ENCODE data around the gene TGM5. TPM values are rescaled to one million over a fixed set of nuclear protein-coding genes. Genes with fewer than 3 reads are reported as not detected.
"Not testable (repeated sequence)": the region's sequence is repeated elsewhere in the genome, so short reads cannot be mapped to it uniquely, and the experiment has no call there.

The TGM5 gene
- total RNA-seq, 1 donor from 2014 or later: not detected

DNA sequence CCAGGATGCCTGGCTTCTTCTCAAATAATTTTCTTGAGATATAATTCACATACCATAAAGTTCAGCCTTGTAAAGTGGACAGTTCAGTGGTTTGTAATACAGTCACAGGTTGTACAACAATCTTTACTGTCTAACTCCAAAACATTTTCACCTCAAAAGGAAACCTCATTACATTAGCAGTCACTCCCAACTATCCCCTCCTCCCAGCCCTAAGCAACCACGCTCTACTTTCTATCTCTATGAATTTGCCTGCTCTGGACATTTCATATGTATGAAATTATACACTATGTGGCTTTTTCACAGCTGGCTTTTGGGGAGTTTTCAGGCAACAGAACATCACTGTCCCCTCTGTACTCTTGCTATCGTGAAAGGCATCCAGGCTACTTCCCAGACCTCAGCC lies 17.5 kb downstream of the TGM5 start:
- DNase-seq (ENCODE audit: low read depth in 2 of 2): no peak

DNA sequence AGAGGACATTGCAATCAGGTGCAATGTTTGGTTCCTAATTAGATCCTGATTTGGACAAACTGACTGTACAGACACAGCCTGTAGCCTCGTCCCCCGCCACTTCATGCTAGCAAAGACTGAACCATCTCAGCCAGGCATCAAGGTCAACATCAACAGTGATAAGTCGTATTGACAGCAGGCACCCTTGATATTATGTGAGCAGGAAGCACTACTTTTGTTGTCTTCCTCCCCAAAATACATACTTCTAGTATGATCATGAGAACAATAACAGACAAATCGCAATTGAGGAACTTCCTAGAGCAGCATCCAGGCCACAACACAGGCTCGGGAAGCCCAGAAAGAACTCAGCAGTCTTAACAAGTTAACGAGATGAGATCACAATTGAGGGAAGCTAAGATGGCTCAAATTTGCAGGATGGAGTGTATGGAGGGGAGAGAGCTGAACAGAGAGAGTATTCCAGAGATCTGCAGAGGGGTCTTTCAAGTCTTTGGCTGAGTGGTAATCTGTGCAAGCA lies 20.4 kb downstream of the TGM5 start:
- no peak for DNase-seq (ENCODE audit: low read depth in 2 of 2)

DNA sequence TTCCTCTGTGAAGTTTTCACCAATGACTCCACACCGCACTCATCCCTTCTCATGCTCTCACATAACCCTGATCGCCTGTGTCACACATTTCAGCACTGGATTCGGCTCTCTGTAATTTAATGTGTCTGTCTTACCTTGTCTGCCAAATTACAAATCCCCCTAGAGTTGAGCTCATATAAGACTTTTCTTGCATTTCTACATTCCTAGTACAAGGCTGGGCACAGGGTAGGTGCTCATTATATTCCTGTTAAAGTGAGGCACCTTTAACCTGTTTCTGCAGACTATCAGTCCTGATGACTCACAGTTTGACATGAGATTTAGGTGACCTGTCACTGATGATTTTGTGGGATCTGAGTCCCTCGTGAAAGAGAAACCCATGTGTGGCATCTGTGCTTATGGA lies 22.6 kb downstream of the TGM5 start:
- no peak for DNase-seq (ENCODE audit: low read depth in 2 of 2)

DNA sequence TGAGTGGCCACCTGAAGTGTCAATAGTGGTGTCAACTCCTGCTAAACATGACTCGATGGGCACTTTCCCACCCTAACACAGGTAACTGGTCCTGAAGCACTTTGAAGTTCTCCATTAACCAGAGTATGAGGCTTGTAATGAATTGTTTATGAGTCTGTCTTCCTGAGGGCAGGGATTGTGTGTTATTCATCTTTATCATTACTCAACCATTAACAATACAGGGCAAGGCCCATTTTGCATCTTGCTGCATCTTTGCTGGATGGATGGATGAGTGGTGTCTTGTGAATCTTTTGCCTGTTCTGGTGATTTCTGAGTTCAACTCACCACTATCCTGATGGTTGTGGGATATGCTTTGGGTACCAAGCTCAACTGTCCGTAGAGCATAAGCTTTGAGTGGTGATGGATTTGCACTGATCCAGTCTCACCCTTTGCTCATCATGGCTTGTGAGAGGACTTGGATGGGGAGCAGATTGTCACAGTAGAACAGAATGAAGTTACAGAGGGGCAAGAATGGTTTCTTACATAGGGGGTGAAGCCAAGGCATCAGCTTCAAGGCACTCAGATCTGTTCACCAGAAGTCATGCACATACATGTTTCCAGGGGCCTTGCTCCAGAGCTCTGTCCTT lies 23.6 kb downstream of the TGM5 start:
- DNase-seq (ENCODE audit: low read depth in 2 of 2): no peak

DNA sequence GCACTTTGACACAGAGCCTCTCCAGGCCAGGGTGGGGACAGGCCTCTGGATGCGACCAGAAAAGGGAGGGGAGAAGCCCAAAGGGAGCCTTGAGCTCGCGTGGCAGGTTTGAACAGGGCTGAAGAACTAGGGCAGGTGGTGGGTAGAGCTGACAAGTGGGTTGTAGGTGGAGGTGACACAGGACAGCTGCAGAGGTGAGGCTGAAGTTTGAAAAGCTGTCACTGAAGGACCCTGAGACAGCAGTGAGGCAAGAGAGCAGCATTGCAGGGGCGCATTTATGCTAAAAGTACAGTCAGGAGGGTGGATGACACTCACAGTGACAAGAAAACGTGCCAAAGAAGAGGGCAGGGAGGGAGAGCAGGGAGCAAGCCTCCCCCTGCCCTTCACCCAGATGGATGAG lies 24.1 kb downstream of the TGM5 start:
- DNase-seq (ENCODE audit: low read depth in 2 of 2): no peak

DNA sequence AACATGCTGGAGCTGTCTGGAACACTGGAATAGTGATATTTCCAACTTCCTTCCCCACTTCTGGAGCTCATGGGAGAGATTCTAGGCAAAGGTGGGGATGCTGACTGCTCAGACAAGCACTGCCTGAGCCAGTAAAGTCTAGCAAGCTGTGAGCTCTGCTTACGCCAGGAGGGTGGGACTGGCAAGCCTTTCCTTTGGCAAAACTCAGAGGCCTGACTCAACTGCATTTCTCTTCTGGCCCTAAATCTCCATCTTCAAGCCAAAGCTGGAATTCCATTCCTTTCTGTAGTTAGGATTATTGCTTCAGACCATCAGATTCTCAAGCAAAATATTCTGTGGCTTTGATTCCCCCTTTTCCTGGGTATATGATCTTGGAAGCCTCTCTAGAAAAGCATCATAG lies 25.6 kb downstream of the TGM5 start:
- no peak for DNase-seq (ENCODE audit: low read depth in 2 of 2)

DNA sequence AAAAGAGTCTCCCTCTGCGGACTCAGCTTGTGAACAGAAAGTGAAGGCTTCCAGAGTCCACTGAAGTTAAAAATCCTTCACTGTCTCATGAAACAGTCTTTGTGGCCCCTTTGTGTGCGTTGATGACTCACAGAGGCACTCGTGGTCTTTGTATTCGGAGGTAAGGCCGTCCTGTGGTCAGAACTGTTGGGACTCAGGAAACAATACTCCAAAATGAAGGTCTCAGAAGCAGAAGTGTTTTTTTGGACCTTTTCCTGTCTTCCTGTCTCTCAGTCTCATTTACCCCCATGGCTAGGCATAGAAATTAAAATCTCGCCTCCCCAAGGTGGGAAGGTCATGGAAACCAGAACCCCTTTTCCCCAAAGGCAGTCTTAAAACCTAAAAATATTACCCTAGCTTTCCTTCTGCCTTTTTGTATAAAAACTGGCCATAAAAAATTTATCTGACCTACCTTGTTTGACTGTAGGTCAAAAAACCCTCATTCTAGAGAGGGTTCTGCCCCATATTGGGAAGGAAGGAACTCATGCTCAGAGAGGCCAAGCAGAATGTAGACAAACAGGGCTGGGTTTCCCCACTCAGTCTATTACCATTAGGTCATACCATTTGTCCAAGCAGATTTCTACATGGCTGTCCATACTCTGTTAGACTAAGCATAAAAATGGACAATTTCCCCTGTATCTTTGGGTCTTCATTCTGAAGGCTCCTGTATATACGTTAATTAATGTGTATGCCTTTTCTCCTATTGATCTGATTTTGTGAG lies 26.8 kb downstream of the TGM5 start:
- DNase-seq (ENCODE audit: low read depth in 2 of 2): peak in 1 of 2 donors; percentile 20

DNA sequence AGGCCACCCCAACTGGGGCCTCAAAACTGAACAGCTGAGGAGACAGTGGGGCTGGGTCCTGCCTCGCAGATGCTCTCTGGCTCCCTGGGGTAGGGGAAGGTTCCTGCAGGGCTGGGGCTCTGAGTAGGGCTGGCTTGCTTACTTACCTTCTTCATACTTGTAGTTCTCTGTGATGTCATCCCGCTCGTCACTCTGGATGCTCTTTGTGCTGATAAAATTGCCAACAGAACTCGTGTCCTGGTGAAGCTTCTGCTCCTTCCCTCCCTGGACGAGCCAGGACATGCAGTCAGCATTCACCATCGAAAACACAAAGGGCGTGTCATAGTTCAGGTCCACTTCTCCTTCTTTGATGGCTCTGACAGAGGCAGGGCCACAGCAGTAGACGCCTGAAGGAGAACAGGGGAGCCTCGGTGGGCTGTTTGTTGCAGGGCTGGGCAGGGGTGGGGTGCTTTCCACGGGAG lies 28.0 kb downstream of the TGM5 start:
- DNase-seq (ENCODE audit: low read depth in 2 of 2): no peak

DNA sequence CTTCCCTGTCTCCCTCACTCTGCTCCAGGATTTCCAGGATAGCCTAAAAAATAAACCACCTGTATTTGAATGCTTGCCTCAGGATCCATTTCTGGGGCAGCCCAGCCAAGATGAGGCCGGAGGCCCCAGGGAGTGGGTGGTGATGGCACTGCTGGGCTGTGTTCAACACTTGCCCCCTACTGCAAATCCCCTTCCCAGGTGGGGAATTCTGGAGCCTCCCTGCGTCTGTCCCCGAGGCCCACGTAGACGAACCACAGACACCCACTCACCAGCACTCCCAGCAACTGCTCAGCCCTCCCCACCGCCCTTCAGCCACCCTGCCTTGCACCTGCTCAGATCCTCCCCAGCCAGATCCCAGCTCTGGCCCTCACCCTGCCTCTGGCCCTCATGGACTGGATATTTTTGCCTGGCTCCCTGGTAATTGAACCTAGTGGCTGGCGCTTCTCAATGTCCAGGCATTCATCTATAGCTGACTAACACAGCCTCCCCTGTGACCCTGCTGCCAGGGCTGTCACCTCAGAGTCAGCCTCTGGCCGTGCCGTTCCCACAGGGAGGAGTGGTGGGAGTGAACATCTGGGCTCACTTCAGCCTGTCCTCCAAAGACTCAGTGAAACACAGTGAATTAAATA lies 28.8 kb downstream of the TGM5 start:
- no peak for DNase-seq (ENCODE audit: low read depth in 2 of 2)

DNA sequence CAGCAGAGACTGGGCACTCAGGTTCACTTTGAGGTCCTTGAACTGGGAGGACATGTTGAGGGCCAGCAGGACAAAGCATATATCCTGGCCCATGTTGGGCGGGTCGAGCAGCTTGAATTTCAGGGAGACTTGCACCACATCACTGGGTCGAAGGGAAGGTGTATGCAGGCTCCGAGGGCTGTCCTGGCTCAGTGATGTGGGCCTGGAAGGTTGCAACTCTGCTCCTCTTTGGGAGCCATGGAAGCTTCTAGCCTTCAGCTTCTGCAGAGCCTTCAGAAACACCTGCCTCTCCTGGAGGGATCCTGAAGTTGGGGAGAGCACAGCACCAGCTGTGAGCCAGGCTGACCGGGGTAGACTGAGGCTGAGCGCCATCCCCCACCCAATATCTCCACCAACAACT lies 31.2 kb downstream of the TGM5 start:
- DNase-seq (ENCODE audit: low read depth in 2 of 2): no peak

DNA sequence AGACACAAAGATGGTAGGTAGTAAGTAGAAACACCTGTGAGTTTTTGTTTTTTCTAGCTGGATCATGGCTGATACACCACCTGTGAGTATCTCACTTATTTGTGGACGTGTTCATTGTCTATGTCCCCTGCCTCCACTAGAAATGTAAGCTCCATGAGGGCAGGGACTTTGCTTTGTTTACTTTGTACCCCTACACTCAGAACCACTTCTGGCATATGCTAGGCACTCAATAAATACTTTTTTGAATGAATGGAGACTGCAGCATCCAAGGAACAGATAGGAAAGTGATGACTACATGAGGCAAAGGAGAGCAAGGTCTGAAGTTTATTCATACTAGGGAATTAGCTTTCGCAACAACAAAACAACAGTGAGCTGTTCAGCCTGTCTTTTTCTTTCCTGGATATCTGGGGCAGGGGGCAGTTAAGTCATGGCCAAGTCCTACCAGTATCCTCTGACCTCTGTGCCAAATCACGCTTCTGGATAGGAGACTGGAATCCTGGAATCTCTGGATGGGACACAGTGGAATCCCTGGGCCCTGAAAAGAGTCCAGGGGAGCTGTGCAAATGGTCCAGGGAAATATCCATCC lies 34.3 kb downstream of the TGM5 start:
- DNase-seq (ENCODE audit: low read depth in 2 of 2): no peak

DNA sequence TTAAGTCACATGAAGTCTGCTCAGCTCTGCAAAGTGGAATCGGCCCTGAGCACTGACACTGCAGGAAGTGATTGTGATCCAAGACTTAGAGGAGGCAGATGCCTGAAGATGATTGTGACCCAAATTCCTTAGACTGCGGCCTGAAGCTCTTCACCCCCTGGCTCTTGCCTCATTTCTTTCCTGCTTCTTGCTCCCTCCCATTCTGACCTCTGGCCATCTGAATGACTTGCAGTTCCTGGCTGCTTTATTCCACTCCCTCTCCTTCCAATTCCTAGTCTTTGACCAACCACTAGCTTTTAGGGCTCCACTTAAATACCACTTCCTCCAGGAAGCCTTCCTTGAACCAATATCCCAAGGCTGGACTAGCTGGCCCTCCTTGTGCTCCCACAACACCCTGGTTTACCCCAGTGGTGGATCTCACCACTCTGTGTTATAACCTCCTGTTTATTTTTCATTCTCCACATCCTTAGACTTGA lies 36.0 kb downstream of the TGM5 start:
- DNase-seq (ENCODE audit: low read depth in 2 of 2): no peak

DNA sequence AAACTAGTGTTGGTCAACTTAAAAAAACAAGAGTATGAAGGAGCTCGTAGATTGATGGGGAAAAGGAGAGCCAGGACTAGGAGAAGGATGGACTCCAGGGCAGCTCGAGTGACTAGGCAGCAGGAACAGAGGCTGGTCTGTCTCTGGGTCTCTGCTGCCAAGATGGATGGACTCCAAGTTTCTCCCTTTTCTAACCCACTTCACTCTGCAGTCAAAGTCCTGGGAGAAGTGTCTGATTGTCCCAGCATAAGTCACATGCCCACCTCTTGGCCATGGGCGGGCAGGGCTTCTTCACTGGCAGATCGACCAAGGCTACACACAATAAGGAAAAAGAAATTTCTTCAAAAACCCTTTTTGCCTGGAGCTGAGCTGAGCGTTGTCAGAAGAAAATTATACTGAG lies 36.8 kb downstream of the TGM5 start:
- DNase-seq (ENCODE audit: low read depth in 2 of 2): no peak

DNA sequence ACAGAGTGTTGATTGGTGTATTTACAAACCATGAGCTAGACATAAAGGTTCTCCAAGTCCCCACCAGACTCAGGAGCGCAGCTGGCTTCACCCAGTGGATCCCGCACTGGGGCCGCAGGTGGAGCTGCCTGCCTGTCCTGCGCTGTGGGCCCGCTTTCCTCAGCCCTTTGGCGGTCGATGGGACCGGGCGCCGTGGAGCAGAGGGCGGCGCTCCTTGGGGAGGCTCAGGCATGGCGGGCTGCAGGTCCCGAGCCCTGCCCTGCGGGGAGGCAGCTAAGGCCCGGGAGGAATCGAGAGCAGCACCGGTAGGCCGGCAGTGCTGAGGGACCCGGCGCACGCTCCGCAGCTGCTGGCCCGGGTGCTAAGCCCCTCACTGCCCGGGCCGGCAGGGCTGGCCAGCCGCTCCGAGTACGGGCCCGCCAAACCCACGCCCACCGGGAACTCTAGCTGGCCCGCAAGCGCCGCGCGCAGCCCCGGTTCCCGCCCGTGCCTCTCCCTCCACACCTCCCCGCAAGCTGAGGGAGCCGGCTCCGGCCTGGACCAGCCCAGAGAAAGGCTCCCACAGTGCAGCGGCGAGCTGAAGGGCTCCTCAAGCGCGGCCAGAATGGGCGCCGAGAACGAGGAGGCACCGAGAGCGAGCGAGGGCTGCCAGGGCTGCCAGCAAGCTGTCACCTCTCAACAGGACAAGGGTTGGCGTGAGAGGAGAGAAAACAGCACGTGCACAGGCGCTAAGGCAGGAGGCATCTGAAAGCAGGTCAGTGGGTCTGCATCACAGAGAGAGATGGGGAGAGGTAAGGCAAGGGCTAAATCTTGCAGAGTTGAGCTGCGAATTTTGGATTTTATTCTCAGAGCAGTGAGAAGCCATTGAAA lies 40.1 kb downstream of the TGM5 start:
- no peak for DNase-seq (ENCODE audit: low read depth in 2 of 2)

DNA sequence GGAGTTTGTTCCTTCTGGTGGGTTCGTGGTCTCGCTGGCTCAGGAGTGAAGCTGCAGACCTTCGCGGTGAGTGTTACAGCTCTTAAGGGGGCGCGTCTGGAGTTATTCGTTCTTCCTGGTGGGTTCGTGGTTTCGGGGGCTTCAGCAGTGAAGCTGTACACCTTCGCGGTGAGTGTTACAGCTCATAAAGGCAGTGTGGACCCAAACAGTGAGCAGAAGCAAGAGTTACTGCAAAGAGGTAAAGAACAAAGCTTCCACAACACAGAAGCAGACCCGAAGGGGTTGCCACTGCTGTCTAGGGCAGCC lies 40.8 kb downstream of the TGM5 start:
- DNase-seq (ENCODE audit: low read depth in 2 of 2): not testable (repeated sequence)

DNA sequence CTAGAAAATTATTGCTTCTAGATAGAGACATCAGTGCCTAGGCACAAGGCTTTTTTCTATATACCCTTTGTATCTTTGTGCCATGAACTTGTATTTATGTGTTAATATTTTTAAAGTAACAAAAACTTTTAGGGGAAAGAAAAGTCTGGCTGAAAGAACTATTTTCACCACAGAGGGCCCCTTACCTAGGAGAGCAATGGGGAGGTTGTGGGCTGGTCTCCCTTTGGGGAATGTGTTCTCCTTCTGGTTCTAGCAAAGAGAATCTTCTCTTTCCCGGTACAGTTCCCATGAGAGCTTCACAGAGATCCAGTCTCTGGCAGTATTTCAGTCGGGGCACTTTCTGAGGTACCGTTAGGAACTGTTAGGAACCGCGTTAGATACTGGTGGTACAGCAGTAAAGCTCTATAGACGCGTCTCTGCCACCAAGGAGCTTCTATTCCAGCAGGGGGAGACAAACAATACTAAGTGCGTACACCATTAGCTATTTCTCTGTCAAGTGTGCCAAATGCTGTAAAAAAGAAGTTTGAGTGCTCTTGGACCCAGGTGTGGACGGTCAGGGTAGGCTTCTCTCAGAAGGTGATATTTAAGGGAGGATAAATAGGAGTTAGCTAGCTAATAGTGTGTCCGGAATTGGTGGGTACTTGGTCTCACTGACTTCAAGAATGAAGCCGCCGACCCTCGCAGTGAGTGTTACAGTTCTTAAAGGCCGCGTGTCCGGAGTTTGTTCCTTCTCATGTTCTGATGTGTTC lies 41.4 kb downstream of the TGM5 start:
- DNase-seq (ENCODE audit: low read depth in 2 of 2): peak; percentile 69 to 79

DNA sequence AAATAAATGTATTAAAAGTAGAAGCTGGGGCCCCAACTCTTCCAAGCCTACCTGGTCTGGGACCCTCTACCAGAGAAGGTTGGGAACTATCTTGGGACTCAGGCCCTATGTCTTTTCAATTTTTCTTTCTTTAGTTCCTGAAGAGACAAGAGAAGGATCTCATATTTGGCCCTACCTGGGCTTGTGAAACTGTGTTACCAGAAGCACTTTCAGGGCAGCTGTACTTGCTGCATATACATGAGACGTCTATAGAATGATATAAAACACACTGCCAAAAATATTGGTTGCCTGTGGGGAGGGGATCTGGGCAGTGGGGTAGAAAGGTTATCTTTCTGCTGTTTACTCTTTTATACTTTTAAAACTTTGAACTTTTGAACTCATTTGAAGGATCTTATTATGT lies 45.3 kb downstream of the TGM5 start:
- no peak for DNase-seq (ENCODE audit: low read depth in 2 of 2)

DNA sequence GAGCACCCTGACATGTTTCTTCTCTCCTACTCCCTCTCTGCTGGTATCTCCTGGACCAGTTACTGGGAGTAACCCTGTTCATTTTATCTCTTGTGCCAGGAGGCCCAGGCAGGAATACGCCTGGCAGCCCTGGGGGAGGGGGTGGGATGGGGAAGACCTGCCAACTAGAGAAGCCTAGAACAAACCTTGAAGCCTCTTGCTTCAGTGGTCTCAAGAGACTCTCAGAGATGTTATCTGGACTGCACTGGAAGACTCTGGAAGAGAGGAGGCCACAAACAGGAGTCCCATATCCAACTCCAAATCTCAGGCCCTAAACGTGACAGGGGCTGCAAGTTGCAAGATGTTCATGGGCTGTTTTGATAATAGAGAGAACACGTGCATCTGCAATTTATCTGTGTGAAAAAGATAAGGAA lies 45.7 kb downstream of the TGM5 start, which contains the start of gene EPB42:
Gene EPB42 (minus strand): TSS at position 28 of the 413 bp plus-strand sequence. CDS start 193 bp downstream, outside the sequence.
- DNase-seq (ENCODE audit: low read depth in 2 of 2): no peak

DNA sequence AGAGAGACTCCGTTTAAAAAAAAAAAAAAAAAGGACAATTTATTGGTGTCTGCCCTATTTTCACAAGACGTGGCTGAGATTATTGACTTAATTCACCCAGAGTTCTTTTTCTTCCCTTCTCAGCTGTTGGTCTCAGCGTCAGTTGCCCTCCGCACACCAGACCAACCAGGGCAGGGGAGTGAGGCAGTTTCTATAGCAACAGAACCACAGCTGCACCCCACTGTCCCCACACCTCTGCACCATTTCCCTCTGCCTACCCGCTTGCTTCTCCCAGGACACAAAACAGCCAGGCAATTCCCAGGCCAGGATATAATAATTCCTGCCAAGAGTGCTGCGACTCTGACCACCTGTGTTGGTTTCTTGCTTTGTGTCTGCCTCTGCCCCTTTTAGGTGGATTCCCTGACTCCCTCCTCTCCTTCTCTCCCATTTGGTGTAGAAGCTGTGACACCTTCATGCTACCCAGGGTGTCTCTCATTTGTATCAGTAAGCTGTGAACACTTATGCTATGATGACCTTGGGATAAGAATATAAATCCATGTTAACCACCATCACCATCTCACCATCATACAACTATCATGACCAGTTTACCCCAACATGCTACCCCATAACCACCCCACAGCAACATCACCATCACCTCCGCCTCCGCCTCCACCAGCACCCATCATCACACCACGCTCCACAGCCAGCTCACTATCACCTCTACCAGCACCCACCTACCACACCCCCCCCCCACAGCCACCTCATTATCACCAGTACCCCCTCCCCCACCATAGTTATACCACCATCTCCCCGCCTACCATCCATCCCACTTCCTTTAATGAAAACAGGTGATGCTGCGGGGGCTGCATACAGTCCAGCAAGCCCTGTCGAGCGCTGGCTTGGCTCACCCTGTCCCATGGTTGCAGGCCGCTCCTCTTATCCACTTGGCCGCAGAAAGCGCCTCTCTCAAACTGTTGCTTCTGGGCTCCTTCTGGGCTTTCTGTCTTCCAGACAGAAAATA lies 46.5 kb downstream of the TGM5 start:
- DNase-seq (ENCODE audit: low read depth in 2 of 2): no peak

All from lung microvascular endothelial cell (primary cell).